ENCODE measurements around the gene KLHL42.
"Not testable (repeated sequence)": the region's sequence is repeated elsewhere in the genome, so short reads cannot be mapped to it uniquely, and the experiment has no call there.

Gene KLHL42, protein sequence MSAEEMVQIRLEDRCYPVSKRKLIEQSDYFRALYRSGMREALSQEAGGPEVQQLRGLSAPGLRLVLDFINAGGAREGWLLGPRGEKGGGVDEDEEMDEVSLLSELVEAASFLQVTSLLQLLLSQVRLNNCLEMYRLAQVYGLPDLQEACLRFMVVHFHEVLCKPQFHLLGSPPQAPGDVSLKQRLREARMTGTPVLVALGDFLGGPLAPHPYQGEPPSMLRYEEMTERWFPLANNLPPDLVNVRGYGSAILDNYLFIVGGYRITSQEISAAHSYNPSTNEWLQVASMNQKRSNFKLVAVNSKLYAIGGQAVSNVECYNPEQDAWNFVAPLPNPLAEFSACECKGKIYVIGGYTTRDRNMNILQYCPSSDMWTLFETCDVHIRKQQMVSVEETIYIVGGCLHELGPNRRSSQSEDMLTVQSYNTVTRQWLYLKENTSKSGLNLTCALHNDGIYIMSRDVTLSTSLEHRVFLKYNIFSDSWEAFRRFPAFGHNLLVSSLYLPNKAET

DNA sequence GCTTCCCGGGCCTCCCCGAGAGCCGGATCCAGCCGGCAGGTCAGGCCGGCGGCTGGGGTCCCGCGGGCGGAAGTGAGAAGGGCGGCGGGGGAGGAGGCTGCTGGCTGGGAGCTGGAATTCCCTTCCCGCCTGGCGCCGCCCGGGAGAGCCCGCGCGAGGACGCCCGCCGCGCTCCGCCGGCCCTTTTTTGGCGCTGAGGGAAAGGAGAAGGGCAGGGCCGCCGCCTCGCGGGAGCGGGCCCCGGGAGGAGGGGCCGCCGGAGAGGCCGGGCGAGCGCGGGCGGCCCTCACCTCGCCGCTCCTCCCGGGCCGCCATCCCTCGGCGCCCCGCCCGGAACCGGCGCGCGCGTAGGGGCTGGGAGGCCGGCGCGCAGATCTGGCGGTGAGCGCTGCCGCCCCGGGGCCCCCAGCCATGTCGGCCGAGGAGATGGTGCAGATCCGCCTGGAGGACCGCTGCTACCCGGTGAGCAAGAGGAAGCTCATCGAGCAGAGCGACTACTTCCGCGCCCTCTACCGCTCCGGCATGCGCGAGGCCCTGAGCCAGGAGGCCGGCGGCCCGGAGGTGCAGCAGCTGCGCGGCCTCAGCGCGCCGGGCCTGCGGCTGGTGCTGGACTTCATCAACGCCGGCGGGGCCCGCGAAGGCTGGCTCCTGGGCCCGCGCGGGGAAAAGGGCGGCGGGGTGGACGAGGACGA, at the start of gene KLHL42, which contains the start of gene MANSC4:
KLHL42 (plus strand) TSS at position 314 of the 692 bp plus-strand sequence; CDS start at position 412, 98 bp downstream.
MANSC4 (minus strand) TSS at position 317 of the 692 bp plus-strand sequence. CDS start 8,960 bp downstream, outside the sequence.
- DNase-seq, result peak; percentile 83

DNA sequence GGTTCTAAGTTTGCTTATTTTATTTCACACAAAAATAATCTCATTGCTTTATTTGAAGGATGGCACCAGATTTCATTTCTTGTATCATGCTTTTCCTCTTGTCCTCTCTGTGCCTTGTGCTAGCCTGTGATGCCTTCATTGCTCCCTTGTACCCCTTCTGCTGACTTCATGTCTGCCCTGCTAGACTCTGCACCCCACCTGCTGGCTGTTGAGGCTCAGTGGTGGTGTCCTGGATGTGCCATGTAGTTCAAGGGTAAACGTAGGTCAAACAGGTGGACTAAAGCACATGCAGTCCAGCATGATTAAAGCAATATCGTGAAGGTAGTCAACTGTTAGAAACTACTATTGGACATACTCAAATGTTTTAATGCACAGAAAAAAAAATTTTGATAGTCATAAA, 47.8 kb upstream of the KLHL42 start:
- no peak for DNase-seq

DNA sequence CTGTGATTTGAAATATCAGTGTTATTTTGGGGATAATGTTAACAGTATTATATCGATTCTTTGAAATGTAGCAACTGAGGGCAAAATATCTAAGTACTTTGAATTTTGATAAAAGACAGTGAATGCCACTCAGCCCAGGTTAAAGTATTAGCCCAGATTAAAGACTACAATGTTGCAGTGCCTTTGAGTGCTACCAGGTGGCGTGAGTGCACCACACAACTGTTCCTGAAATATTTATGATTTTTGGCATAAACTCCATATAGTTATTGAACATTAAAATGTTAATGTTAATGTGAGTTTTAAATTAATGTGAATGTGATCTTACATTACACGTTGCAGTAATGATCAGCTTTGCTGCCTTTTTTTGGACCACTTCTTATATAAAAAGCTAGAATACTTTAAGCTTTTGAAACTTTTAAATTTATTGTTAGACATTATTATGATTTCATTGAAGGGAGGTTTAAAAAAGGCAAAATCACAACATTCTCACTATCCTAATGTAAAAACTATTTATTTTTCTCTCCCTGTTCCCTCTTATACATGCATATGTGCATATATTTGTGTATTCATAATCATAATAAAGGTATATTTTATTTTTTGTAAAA, 46.9 kb upstream of the KLHL42 start:
- DNase-seq, result peak; percentile 28

DNA sequence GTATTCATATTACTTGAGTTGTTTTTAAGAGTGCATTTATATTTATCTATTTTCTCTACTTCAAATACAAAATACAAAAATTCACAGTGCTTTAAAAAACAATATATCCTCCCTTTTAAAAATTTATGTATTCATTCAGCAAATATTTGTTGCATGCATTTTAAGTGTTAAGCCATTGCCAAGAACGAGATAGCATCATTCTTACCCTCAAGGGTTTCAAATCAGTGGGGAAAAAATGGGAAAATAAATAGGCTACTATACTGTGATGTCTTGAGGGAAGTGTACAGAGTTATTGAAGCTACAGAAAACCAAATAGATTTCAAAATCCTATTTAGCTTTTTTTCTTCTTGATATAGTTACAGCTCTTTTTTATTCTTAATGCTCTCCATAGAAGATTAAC, 46.2 kb upstream of the KLHL42 start:
- DNase-seq, result no peak

DNA sequence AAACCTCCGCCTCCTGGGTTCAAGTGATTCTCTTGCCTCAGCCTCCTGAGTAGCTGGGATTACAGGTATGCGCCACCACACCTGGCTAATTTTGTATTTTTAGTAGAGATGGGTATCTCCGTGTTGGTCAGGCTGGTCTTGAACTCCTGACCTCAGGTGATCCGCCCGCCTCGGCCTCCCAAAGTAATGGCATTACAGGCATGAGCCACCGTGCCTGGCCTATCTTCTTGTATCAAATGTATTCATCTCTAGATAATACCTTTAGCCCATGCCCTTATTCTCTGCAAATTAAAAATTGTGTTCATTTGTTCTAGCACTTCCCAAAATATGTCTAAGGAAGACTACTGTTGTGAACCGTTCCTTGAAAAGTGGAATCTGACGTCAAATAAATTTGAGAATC, 45.7 kb upstream of the KLHL42 start:
- DNase-seq, result not testable (repeated sequence)

DNA sequence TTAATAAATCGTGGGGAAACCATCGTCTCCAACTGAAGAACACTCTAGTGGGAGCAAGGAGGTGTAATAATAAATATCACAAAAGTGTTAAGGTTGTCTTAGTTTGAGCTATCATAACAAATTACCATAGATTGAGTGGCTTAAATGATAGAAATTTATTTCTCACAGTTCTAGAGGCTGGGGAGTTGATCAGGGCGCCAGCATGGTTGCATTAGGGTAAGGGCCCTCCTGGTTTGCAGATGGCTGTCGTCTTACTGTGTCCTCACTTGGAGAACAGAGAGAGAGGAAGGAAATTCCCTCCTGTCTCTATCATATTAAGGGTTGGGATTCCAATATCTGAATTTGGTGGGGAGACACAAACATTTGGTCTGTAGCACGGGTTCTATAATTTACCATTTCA, 36.4 kb upstream of the KLHL42 start:
- no peak for DNase-seq

DNA sequence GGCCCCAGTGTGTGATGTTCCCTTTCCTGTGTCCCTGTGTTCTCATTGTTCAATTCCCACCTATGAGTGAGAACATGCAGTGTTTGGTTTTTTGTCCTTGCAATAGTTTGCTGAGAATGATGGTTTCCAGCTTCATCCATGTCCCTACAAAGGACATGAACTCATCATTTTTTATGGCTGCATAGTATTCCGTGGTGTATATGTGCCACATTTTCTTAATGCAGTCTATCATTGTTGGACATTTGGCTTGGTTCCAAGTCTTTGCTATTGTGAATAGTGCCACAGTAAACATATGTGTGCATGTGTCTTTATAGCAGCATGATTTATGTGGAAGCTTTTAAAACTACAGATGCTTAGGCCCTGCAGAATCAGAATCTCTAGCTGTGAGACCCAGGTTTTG, 34.3 kb upstream of the KLHL42 start:
- not testable (repeated sequence) for DNase-seq

DNA sequence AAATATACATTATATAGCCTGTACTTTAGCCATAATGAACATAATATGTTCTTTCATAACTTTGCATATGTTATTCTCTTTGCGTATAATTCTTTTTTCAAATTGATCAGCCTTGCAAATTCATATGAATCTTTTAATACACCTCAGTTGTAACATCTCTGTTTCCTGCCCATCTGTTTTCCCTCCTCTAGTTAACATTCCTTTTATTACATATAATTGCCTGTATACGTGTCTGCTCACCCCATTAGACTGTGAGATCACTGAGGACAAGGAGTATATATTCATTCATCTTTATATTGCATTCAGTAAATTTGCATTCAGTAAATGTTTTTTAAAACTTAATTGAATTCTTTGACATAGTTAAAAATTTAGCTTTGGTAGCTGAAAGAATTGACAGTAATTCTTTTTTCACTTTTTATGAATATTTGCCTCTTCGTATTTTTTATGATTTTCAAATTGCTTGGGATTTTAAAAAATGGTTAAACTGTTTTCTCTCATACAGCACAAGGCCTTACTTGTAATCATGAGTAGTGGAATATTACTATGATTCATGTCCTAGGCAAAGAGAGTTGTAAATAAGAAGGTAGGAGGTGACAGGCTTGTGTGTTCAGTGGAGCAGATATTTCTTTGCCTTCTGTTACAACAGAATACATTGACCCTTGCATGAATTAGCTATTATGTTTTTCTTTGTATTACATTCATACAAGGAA, 32.8 kb upstream of the KLHL42 start:
- DNase-seq, result no peak

DNA sequence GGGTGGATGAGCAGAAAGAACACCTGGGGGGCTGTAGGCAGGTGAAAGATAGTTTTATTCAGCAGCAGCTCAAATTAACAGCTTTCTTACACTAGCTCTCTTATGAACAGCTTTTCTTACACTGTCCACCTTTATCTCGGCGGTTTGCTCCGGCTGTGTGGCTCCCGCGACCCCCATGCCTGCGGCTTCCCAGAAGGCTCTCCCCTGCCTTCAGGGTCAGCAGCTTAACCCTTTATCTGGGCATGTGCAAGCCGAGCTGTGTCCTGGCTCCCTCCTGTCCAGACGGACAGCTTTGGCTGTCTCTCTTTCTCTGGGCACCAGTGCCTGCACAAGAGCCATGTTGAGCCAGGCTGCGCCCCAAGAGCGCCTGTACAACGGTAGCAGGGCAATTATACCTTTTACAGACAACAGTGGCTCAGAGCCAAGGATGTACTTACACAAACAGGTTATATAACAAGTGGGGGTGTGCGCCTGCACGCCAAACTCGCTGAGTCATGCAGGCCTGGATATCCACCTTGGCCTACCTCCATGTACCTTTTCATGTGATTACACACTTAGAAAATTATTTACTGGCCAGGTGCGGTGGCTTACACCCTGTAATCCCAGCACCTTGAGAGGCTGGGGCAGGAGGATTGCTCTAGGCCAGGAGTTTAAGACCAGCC, 28.5 kb upstream of the KLHL42 start:
- DNase-seq, result no peak

DNA sequence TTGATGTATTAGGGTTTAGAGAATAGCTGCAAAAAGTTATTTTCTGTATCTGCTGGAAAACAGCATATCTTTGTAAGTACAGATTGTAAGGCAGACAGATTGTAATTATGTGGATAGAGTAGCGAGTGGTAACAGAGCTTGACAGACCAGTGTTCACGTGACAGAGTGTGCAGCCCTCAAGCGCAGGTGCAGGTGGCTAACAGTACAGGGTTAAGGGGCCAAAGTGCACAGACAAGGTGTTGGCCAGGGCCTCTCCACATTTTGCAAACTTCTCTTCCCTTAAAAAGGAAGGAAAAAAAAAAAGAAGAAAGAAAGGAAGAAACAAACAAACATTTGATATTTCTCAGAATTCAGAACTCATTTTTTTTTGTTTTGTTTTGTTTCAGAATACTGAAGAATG, 25.2 kb upstream of the KLHL42 start:
- no peak for DNase-seq

DNA sequence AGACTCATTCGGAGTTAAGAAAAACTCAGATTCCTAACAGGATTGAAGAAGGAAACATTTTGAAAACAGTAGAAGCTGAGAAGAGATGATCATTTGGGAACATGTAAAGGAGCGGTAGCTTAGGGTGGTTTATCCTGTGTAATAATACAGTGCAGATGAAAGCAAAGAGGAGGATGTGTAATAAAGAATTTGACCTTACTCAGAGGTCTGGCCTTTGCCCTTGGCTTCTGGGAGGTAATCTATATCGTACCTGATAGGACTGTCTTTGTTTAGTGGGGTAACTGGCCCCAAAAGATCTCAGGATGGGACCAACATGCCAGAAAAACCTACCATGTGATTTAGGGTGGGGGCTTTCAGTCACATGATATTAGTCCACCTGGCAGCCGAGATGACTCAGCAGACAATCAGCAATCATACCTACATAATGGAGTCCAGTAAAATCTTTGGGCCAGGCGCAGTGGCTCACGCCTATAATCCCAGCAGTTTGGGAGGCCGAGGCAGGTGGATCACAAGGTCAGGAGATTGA, 23.3 kb upstream of the KLHL42 start:
- no peak for DNase-seq

DNA sequence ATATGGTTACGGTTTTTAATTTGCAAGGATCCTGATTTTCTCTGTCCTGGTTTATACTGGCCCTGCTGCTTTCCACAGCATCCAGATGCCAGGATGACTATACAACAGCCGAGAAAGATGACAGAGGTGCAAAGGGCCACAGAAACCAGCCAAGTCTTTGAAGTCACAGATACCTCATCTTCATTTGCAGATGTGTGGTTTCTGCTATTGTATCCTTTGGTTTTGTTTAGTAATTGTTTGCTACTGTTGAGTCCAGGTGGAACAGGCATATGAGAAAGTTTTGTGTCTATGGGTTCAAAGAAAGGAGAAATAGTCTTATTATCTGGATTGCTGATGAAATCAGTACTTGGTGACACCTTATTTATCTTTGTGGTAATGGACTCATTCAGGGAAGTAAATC, 17.3 kb upstream of the KLHL42 start:
- no peak for DNase-seq

DNA sequence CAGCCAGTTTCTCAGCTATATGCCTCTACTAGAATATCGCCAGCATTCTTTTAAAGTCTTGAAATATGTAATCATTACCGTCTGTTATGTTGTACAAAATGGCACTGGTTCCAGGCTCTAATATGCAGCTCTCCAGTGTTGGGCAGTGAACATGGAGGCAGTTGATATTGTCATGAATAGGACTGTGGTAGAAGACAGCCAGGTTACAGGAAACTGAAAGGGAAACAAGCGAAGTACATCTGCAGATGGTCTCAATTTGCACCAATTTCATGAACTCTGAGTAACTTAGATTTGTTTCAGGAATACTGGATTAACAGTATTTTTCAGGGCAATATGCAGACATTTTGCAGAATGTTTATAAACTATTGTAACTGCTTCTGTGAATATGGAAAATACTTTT, 13.4 kb upstream of the KLHL42 start:
- DNase-seq, result no peak

DNA sequence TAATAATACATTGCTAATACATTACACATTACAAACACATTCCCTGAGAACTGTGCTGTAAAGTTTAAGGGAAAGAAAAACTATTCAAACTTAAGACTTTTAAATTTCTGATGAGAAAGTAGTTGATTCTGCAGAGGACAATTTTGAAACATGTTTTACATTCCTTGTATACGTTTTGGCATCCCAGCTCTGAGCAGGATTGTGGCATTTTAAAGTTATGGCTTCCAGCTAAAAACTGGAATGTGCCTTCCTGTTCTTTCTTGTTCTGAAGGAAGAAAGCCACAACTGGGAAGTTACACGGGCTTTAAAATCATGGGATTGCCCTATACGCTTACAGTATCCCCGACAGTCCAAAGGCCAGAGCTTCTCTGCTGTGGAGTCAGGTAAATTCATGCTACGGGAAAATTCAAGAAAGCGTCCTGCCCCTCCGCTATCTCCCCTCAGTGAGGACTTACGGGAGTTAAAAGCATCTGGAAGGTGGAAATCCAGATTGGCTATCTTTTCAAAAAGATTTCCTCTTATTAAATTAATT, 10.8 kb upstream of the KLHL42 start:
- peak; percentile 17 for DNase-seq

DNA sequence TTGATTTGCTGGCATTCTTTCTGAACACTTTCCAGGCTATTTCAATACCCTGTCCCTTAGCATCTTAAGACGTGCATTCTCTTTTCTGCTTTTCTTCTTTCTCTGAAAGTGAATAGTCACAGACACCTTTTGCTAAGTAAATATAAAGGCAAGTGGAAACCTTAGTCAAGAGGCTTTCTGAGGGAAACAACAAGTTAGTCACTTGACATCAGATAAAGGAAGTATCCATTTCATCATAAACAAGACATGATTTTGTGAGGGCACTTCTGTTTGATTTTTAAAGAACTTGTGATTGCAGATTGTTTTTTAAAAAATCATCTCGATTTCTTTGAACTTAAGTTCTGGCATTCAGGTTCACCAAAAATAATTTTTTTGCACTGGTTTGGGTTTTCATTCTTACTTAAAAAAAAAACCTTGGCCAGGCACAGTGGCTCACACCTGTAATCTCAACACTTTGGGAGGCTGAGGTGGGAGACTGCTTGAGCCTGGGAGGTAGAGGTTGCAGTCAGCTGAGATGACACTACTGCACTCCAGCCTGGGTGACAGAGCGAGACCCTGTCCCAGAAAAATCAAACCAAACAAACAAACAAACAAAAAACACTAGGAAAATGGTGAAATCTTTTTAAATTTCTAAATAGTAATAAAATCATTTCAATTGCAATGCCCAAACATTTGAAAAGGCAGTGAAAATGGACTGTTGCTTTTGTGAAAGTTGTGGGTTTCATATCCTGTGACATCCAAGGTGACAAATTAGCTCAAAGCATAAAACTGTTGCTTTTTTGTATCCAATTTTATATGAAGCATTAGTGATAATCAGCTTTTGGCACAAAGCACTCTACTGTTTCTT, 8.3 kb upstream of the KLHL42 start:
- no peak for DNase-seq

DNA sequence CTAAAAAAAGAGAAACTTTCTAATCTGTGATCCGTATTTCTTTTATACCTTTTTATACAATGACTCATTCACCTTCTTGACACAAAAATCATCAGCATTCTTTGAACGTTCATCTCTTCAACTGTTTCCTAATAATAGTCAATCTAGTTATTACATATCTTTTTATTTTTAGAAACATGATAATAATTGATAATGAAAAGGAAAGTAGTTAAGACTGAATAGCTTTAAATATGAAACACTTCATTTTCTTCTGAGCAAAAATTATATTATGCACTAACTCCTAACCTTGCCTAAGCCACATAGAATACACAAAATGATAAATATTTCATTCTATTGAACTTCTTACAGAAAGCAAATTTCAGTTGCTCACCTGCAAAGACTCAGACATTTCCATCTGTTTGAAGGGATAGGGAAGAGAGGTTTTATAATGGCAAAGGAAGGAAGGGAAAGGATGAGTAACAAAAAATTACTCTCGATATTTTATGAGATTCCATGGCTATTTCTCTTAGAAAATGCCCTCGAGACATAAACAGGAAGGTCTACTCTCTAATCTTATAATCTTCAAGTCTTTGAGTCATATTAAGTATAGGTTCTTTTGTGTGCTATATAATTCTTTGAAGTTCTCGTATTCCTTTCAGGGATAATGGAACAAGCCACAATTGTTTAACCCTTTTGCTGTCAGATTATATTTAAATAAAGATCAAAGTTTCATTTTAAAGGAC, 7.5 kb upstream of the KLHL42 start:
- peak; percentile 29 for DNase-seq

DNA sequence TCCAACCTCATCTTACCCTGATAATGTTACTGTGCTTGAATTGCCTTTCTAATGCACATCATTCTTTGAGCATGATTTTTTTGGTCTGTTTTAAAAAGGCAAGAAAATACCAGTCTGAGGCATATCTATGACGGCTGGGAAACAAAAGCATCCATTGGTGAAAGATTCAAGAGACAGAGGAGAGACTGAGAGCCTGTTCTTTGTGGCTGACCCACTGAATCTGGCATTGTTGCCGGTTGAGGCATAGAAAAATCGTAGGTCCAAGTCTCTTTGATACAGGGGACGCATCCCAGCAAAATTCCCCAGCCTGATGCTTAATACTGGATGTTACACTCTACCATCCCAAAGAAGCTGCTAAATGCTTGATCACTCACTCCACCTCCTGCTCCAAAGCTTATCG, 2.9 kb upstream of the KLHL42 start:
- DNase-seq, result no peak

DNA sequence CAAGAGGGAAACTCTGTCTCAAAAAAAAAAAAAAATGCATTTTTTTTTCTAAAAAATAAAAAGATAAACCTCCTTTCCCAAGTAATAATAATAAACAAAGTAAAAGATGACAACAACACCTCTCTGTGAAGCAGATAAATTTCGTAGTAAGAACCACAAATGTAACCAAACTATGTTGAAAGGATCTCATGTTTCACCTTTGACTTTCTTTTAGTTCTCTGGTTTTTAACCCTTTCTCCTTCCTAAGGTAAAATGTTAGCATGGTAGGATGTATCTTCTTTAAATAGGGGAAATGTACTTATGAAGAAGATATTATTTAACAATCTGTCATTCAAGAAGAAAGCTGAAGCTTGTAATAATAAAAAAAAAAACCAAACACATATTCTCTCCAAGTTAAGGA, 1.8 kb upstream of the KLHL42 start:
- DNase-seq, result no peak

DNA sequence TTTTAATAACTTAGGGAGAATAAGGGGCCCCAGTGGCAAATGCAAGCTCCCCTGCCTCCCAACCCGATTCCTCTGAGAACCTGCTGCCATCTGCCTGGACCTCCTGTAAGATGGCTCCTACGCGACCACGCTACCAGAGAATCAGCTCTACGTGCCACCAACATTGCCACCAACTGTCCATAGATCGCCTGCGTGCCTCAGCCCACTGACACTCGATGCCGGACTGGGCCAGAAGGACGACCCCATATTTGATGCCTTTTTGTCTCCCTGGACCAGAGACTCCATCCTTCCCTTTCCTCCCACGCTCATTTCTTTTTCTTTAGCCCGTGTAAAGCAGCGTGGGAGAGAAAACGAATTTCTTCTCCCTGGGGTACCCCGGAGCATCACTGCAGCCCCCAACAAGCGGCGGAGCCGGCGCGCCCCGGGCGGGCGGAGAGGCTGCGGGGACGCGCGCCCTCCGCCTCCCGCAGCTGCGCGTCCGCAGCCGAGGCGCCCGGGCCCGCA, 565 bp upstream of the KLHL42 start:
- DNase-seq, result peak; percentile 27

Measured in fibroblast of skin of right quadriceps (primary cell).